ENCODE results near the gene TFAP2A.

Gene TFAP2A

GRCh38 chr6:10373642-10374359, 41.1 kb downstream of the TFAP2A start:
- no peak overlapping the region for H3K4me3 Mint-ChIP-seq
- no peaks in the 10 kb centered on the region for H3K4me1 Mint-ChIP-seq (ENCODE audit: low read depth)
- H3K27ac Mint-ChIP-seq = no peak overlapping the region
- no peaks in the 10 kb centered on the region for H3K36me3 Mint-ChIP-seq (ENCODE audit: low read depth)
- H3K9me3 Mint-ChIP-seq = no peaks in the 10 kb centered on the region
- peaks cover 29% of the 10 kb centered on the region for H3K27me3 Mint-ChIP-seq

GRCh38 chr6:10369896-10370295, 45.0 kb downstream of the TFAP2A start:
- peaks cover 4% of the 10 kb centered on the region for H3K27me3 Mint-ChIP-seq
- H3K9me3 Mint-ChIP-seq = peaks cover 4% of the 10 kb centered on the region
- H3K4me1 Mint-ChIP-seq (ENCODE audit: low read depth) = no peaks in the 10 kb centered on the region
- no peak overlapping the region for H3K4me3 Mint-ChIP-seq
- no peaks in the 10 kb centered on the region for H3K36me3 Mint-ChIP-seq (ENCODE audit: low read depth)
- H3K27ac Mint-ChIP-seq = no peak overlapping the region

- Mint-ChIP-seq H3K27ac (no peak overlapping the region), H3K4me1 (ENCODE audit: low read depth) (no peaks in the 10 kb centered on the region), H3K9me3 (peaks cover 7% of the 10 kb centered on the region), H3K4me3 (no peak overlapping the region), H3K36me3 (ENCODE audit: low read depth) (no peaks in the 10 kb centered on the region), H3K27me3 (peaks cover 4% of the 10 kb centered on the region)
Observed at GRCh38 chr6:10368861-10369260, 46.0 kb downstream of the TFAP2A start.

GRCh38 chr6:10363911-10364310, 51.0 kb downstream of the TFAP2A start:
- Mint-ChIP-seq H3K4me3 (no peak overlapping the region), H3K27me3 (peaks cover 10% of the 10 kb centered on the region), H3K4me1 (ENCODE audit: low read depth) (no peaks in the 10 kb centered on the region), H3K27ac (no peak overlapping the region), H3K36me3 (ENCODE audit: low read depth) (no peaks in the 10 kb centered on the region), H3K9me3 (peaks cover 11% of the 10 kb centered on the region)

- H3K36me3 Mint-ChIP-seq (ENCODE audit: low read depth) = no peaks in the 10 kb centered on the region
- H3K27me3 Mint-ChIP-seq = peaks cover 14% of the 10 kb centered on the region
- peaks cover 14% of the 10 kb centered on the region for H3K9me3 Mint-ChIP-seq
- H3K27ac Mint-ChIP-seq = no peak overlapping the region
- no peak overlapping the region for H3K4me3 Mint-ChIP-seq
- H3K4me1 Mint-ChIP-seq (ENCODE audit: low read depth) = no peaks in the 10 kb centered on the region
Observed at GRCh38 chr6:10362300-10362699, 52.6 kb downstream of the TFAP2A start.

- no peaks in the 10 kb centered on the region for H3K4me1 Mint-ChIP-seq (ENCODE audit: low read depth)
- peaks cover 10% of the 10 kb centered on the region for H3K27me3 Mint-ChIP-seq
- H3K27ac Mint-ChIP-seq = no peak overlapping the region
- H3K9me3 Mint-ChIP-seq = peaks cover 14% of the 10 kb centered on the region
- H3K36me3 Mint-ChIP-seq (ENCODE audit: low read depth) = no peaks in the 10 kb centered on the region
- no peak overlapping the region for H3K4me3 Mint-ChIP-seq
Observed at GRCh38 chr6:10361428-10361827, 53.4 kb downstream of the TFAP2A start.

- Mint-ChIP-seq H3K4me1 (ENCODE audit: low read depth) (peaks cover 3% of the 10 kb centered on the region), H3K36me3 (ENCODE audit: low read depth) (no peaks in the 10 kb centered on the region), H3K4me3 (no peak overlapping the region), H3K27me3 (peaks cover 17% of the 10 kb centered on the region), H3K9me3 (peaks cover 10% of the 10 kb centered on the region), H3K27ac (no peak overlapping the region)
Observed at GRCh38 chr6:10359581-10359980, 55.3 kb downstream of the TFAP2A start.

GRCh38 chr6:10355115-10355702, 59.7 kb downstream of the TFAP2A start:
- H3K4me1 Mint-ChIP-seq (ENCODE audit: low read depth) = peaks cover 3% of the 10 kb centered on the region
- H3K9me3 Mint-ChIP-seq = peaks cover 4% of the 10 kb centered on the region
- no peaks in the 10 kb centered on the region for H3K36me3 Mint-ChIP-seq (ENCODE audit: low read depth)
- no peak overlapping the region for H3K4me3 Mint-ChIP-seq
- H3K27me3 Mint-ChIP-seq = peaks cover 11% of the 10 kb centered on the region
- H3K27ac Mint-ChIP-seq = no peak overlapping the region

- Mint-ChIP-seq H3K4me1 (ENCODE audit: low read depth) (peaks cover 3% of the 10 kb centered on the region), H3K36me3 (ENCODE audit: low read depth) (no peaks in the 10 kb centered on the region), H3K4me3 (no peak overlapping the region), H3K27me3 (peaks cover 7% of the 10 kb centered on the region), H3K9me3 (peaks cover 4% of the 10 kb centered on the region), H3K27ac (no peak overlapping the region)
Observed at GRCh38 chr6:10351791-10352190, 63.1 kb downstream of the TFAP2A start.

GRCh38 chr6:10350720-10351119, 64.2 kb downstream of the TFAP2A start:
- Mint-ChIP-seq H3K27ac (no peak overlapping the region), H3K9me3 (peaks cover 4% of the 10 kb centered on the region), H3K36me3 (ENCODE audit: low read depth) (no peaks in the 10 kb centered on the region), H3K4me3 (no peak overlapping the region), H3K4me1 (ENCODE audit: low read depth) (peaks cover 3% of the 10 kb centered on the region), H3K27me3 (peaks cover 7% of the 10 kb centered on the region)

GRCh38 chr6:10347561-10348327, 67.1 kb downstream of the TFAP2A start:
- H3K9me3 Mint-ChIP-seq = peaks cover 4% of the 10 kb centered on the region
- no peaks in the 10 kb centered on the region for H3K4me1 Mint-ChIP-seq (ENCODE audit: low read depth)
- no peak overlapping the region for H3K4me3 Mint-ChIP-seq
- no peaks in the 10 kb centered on the region for H3K36me3 Mint-ChIP-seq (ENCODE audit: low read depth)
- no peak overlapping the region for H3K27ac Mint-ChIP-seq
- peaks cover 4% of the 10 kb centered on the region for H3K27me3 Mint-ChIP-seq
